Measurements from ENCODE around the gene FSIP1.

FSIP1 gene

GRCh38 chr15:39669241-39669640 lies 113.4 kb downstream of the FSIP1 start:
- in situ Hi-C loops (cut with HindIII; ENCODE audit: low pct_ligation_motif_present, low pct_unique_long_range_greater_than_20kb, low sequenced_read_pairs) = no loop called here

GRCh38 chr15:39668457-39668856 lies 114.2 kb downstream of the FSIP1 start:
- in situ Hi-C loops (cut with HindIII; ENCODE audit: low pct_ligation_motif_present, low pct_unique_long_range_greater_than_20kb, low sequenced_read_pairs) = no loop called here
- no peak for DNase-seq

More at GRCh38 chr15:39669241-39669640, 113.4 kb downstream of the FSIP1 start:
- DNase-seq = no peak

- in situ Hi-C loops (cut with HindIII; ENCODE audit: low pct_ligation_motif_present, low pct_unique_long_range_greater_than_20kb, low sequenced_read_pairs) = no loop called here
- no peak for DNase-seq
Observed at GRCh38 chr15:39667382-39668127, 115.1 kb downstream of the FSIP1 start.

- peak; percentile 49 for DNase-seq
- in situ Hi-C loops (cut with HindIII; ENCODE audit: low pct_ligation_motif_present, low pct_unique_long_range_greater_than_20kb, low sequenced_read_pairs) = no loop called here
Observed at GRCh38 chr15:39666677-39667076, 116.0 kb downstream of the FSIP1 start.

GRCh38 chr15:39665629-39666250 lies 116.9 kb downstream of the FSIP1 start:
- DNase-seq = peak; percentile 22
- in situ Hi-C loops (cut with HindIII; ENCODE audit: low pct_ligation_motif_present, low pct_unique_long_range_greater_than_20kb, low sequenced_read_pairs) = no loop called here

- DNase-seq = no peak
- in situ Hi-C loops (cut with HindIII; ENCODE audit: low pct_ligation_motif_present, low pct_unique_long_range_greater_than_20kb, low sequenced_read_pairs) = no loop called here
Observed at GRCh38 chr15:39663704-39664250, 118.9 kb downstream of the FSIP1 start.

GRCh38 chr15:39661776-39662175 lies 120.9 kb downstream of the FSIP1 start:
- no peak for DNase-seq
- in situ Hi-C loops (cut with HindIII; ENCODE audit: low pct_ligation_motif_present, low pct_unique_long_range_greater_than_20kb, low sequenced_read_pairs) = no loop called here

- DNase-seq = no peak
- in situ Hi-C loops (cut with HindIII; ENCODE audit: low pct_ligation_motif_present, low pct_unique_long_range_greater_than_20kb, low sequenced_read_pairs) = no loop called here
Observed at GRCh38 chr15:39658740-39659139, 123.9 kb downstream of the FSIP1 start.

GRCh38 chr15:39657668-39658067 lies 125.0 kb downstream of the FSIP1 start:
- in situ Hi-C loops (cut with HindIII; ENCODE audit: low pct_ligation_motif_present, low pct_unique_long_range_greater_than_20kb, low sequenced_read_pairs) = no loop called here
- peak; percentile 11 for DNase-seq

GRCh38 chr15:39657181-39657580 lies 125.5 kb downstream of the FSIP1 start:
- in situ Hi-C loops (cut with HindIII; ENCODE audit: low pct_ligation_motif_present, low pct_unique_long_range_greater_than_20kb, low sequenced_read_pairs) = no loop called here
- DNase-seq = no peak

GRCh38 chr15:39654304-39654703 lies 128.3 kb downstream of the FSIP1 start:
- DNase-seq = no peak
- in situ Hi-C loops (cut with HindIII; ENCODE audit: low pct_ligation_motif_present, low pct_unique_long_range_greater_than_20kb, low sequenced_read_pairs) = no loop called here

GRCh38 chr15:39651881-39652280 lies 130.8 kb downstream of the FSIP1 start:
- in situ Hi-C loops (cut with HindIII; ENCODE audit: low pct_ligation_motif_present, low pct_unique_long_range_greater_than_20kb, low sequenced_read_pairs) = no loop called here

GRCh38 chr15:39651295-39651694 lies 131.3 kb downstream of the FSIP1 start:
- DNase-seq = no peak
- in situ Hi-C loops (cut with HindIII; ENCODE audit: low pct_ligation_motif_present, low pct_unique_long_range_greater_than_20kb, low sequenced_read_pairs) = no loop called here

More at GRCh38 chr15:39651881-39652280, 130.8 kb downstream of the FSIP1 start:
- DNase-seq = no peak

- DNase-seq = no peak
Observed at GRCh38 chr15:39649757-39650156, 132.9 kb downstream of the FSIP1 start.

GRCh38 chr15:39646425-39646824 lies 136.2 kb downstream of the FSIP1 start:
- DNase-seq = no peak
- in situ Hi-C loops (cut with HindIII; ENCODE audit: low pct_ligation_motif_present, low pct_unique_long_range_greater_than_20kb, low sequenced_read_pairs) = no loop called here

More at GRCh38 chr15:39649757-39650156, 132.9 kb downstream of the FSIP1 start:
- in situ Hi-C loops (cut with HindIII; ENCODE audit: low pct_ligation_motif_present, low pct_unique_long_range_greater_than_20kb, low sequenced_read_pairs) = no loop called here

GRCh38 chr15:39645976-39646257 lies 136.7 kb downstream of the FSIP1 start:
- DNase-seq = no peak
- in situ Hi-C loops (cut with HindIII; ENCODE audit: low pct_ligation_motif_present, low pct_unique_long_range_greater_than_20kb, low sequenced_read_pairs) = no loop called here

GRCh38 chr15:39645138-39645975 lies 137.3 kb downstream of the FSIP1 start:
- in situ Hi-C loops (cut with HindIII; ENCODE audit: low pct_ligation_motif_present, low pct_unique_long_range_greater_than_20kb, low sequenced_read_pairs) = no loop called here
- DNase-seq = no peak

- in situ Hi-C loops (cut with HindIII; ENCODE audit: low pct_ligation_motif_present, low pct_unique_long_range_greater_than_20kb, low sequenced_read_pairs) = no loop called here
- no peak for DNase-seq
Observed at GRCh38 chr15:39644136-39644535, 138.5 kb downstream of the FSIP1 start.

GRCh38 chr15:39643727-39644126 lies 138.9 kb downstream of the FSIP1 start:
- DNase-seq = no peak
- in situ Hi-C loops (cut with HindIII; ENCODE audit: low pct_ligation_motif_present, low pct_unique_long_range_greater_than_20kb, low sequenced_read_pairs) = no loop called here

Data from ACHN (cell line).